C4-2B (cell line): Measurements from ENCODE around the gene PDGFD.
A peak's percentile ranks its signal among the peaks of the same experiment; 100 is the strongest.

Source experiments
- H3K27ac ChIP-seq: fragments of 450-650 bp; 2 replicates; pipeline ENCODE4 v1.5.1; 2017
- CTCF ChIP-seq: fragments of 450-650 bp; conservative IDR thresholded peaks from 2 replicates; pipeline ENCODE4 v1.5.1; 2017; ENCODE audit warnings: mild to moderate bottlenecking
- ZFX ChIP-seq: fragments of 450-650 bp; IDR thresholded peaks from 2 replicates; pipeline ENCODE4 v1.6.1; 2017

The PDGFD gene

DNA sequence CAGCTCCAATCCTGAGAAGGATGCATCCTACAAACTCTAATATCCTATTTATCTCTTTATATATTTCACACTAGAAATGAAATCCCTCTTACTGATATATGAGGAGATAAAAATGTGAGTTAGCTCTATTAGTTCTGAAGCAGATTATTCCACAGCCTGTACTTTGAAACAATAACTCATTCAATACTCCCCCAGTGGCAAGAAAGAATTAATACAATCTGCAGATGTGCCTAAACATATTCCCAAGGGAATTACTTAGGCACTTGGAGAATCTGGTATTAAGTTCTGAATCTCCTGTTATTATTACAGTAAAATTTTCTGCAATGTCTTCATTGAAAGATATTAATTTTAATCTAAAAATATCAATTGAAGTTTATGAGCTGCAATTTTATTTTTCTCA is 68.2 kb downstream of the PDGFD start:
- no peak overlapping the region for H3K27ac ChIP-seq
- TF ChIP-seq ZFX (no peak), CTCF (peak; percentile 9; the same call in 1 of the 2 replicates)

DNA sequence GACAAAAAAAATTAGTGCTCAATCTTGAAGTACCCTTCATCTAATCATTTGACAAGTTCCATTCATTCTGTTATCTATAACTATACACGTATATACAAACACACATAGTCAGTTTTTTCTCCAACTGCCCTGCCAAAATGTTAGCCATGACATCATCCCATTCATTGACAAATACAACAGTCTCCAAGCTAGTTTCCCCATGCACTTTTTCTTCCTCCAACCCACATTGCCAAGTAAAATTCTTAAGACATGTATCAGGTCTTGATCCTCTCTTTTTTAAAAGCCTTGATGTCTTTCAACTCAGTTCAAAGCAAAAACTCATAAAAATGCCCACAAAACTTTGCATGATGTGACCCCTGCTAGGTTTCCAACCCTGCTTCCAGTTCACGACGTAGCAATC is 69.4 kb downstream of the PDGFD start:
- no peak overlapping the region for H3K27ac ChIP-seq
- TF ChIP-seq CTCF (no peak), ZFX (no peak)

DNA sequence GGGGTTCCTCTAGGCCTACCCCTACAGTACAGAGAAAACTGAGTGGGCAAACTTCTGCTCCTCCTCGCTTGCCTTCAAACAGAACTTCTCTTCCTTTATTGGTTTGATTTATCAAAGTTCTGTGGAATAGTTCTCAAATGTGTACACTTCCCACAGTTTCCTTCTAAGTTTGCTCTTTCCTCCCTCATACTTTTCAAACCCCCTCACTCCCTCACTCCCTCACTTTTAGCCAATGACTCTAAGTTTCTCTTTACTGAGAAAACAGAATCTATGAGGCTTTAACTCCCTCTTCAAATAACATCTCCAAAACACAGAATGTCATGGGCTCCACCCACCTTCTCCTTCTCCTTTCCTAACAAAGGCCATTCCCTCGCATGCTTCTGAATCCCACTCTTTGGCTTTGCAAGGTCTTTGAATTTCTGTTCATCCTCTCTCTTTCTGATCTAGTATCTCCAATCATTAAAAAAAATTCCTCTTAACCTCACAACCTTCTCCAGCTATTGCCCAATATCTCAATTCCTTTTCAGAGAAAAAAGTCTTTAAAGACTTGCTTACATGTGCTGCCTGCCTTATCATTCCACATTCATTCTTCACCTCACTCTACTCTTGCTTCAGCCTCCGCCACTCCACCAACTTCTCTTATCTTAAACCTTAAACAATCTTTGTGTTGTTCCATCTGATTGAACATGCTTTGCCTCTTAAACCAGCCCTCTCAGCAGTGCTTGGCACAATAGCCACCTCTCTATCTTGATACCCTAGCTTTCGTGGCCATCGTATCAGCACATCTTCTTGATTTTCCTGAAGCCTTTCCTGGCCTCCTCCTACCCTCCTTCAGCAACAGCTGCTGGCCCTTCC is 70.3 kb downstream of the PDGFD start:
- H3K27ac ChIP-seq, result no peak overlapping the region
- no peak for TF ChIP-seq ZFX
- no peak for TF ChIP-seq CTCF

DNA sequence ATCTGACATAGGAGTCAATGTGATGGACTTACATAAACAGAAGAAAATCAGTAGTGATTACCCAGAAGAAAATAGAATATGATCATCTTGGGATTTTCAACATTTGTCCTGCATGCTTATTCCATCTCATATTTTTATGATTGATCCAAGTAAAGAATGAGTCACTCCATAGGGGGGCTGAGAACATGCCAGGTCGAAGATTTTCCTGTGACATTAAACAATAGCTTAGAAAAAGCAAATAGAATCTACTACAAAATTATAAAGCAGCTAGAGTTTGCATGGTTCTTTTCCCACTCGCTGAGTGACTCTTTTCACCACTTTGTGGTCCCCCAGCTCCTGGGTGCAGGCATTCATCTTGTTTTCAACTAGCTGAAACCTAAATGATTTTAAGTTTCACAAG is 71.2 kb downstream of the PDGFD start:
- no peak overlapping the region for H3K27ac ChIP-seq
- TF ChIP-seq CTCF (no peak), ZFX (no peak)

DNA sequence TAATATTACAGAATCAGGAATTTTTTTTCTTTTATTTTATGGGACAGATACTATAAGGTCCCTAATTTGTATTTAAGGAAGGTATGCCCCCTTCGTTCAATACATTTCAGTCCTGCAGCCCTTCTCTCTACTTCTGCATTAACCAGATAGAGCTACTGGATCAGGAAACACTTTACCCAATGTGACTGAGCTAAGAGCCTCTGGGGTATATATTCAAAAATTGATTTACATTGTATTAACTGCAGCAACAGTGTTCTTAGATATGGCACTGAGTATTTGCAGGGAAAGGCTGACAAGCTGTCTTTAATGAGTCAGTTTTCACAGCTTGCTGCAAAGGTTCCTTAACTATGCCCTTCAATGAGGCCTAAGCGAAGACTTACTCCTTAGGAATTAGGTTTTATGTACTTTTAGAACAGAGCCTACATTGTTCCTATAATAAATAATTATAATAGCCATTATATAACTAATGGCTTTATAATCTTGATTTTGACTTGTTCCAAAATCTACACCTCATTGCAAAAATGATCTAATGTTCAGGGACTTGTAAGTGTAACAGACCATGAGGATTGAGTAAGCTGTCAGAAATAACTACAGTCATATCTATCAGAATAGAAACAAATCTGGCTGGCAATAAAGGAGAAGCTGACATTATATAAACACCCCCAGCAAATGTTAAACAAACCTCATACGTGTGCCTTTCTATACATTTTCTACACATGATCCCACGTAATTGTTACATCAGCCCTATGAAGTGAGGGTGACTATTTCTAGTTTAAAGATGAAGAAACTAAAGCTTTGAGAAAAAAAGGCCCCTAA is 72.5 kb downstream of the PDGFD start:
- no peak for TF ChIP-seq ZFX
- TF ChIP-seq CTCF, result no peak

GRCh38 chr11:104090767-104091166 is 73.2 kb downstream of the PDGFD start:
- H3K27ac ChIP-seq, result no peak overlapping the region
- TF ChIP-seq ZFX, result no peak
- TF ChIP-seq CTCF, result no peak

More for the DNA sequence above, 72.5 kb downstream of the PDGFD start:
- no peak overlapping the region for H3K27ac ChIP-seq

- TF ChIP-seq CTCF (no peak), ZFX (no peak)
- no peak overlapping the region for H3K27ac ChIP-seq
Observed at GRCh38 chr11:104089481-104089880, 74.5 kb downstream of the PDGFD start.
